AG04449 (cell line): ENCODE results near the gene ADAMTSL3.

ENCODE experiments used
- CTCF ChIA-PET: fragments of 350-600 bp; formaldehyde crosslinking; extraction: SDS; loops from one replicate; lab custom pipeline; 2021; ENCODE audit warnings: antibody characterized with exemption; lab: Yijun Ruan, JAX
- POLR2A ChIA-PET: fragments of 400-600, 350-600 bp; formaldehyde crosslinking; extraction: SDS; loops from one replicate; lab custom pipeline; 2020; ENCODE audit warnings: antibody characterized with exemption, inconsistent platforms; lab: Yijun Ruan, JAX
- DNase-seq: peaks from one replicate; pipeline ENCODE4 v3.0.0-alpha.2; 2010; ENCODE audit warnings: low read depth, low spot score
- H3K4me3 ChIP-seq: 2 replicates; pipeline ENCODE4 v1.5.1; 2011; ENCODE audit warnings: low read depth, mild to moderate bottlenecking, control low read depth, low read length
- TF ChIP-seq, protein P1 (sequence below): IDR thresholded peaks from one replicate; pipeline ENCODE4 v1.5.1; 2011; ENCODE audit warnings: mild to moderate bottlenecking, moderate library complexity, low read length, control low read depth, inconsistent platforms; ENCODE audit not compliant: insufficient read depth; ENCODE audit errors: missing control alignments

The ADAMTSL3 gene

DNA sequence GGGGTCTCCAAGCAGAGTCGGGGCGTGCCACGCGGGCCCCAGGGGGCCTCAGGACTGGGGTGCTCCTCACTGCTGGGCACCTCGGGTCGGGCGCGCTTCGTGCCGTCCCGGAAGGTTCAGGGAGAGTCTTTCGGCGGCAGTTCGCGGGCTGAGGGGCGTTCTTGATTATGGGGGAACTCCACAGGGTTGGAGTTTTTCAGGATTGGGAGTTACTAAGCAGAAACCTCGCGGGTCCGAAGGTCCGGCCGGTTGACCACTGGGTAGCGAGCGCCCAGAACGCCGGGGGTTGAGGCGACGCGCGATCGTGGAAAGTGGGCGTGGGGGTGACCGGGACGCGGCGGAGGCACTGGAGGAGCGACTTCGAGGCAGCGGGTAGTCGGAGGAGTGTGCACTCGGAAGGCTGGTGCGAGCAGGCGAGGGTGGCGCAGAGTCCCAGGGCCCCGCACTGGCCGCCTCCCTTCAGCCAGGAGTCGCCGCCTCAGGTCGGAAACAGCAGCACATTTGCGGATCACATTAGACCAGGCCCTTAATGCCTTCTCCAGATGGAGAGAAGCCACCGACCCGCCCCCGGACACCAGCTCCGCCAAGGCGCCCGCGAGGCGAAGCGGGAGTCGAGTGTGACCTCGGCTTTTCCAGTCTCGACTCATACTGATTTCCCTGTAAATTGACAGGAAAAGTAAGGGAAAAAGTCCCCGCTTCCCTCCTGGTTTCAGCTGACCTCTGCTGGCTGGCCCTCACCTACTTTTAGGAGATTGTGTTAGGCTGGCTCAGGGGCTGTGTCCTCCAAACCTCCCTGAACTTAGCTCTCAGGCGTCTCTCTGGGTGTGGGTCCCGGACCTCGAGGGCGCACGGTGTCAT lies 685 bp downstream of the ADAMTSL3 start:
- no peak for DNase-seq
- TF ChIP-seq, protein P1, sequence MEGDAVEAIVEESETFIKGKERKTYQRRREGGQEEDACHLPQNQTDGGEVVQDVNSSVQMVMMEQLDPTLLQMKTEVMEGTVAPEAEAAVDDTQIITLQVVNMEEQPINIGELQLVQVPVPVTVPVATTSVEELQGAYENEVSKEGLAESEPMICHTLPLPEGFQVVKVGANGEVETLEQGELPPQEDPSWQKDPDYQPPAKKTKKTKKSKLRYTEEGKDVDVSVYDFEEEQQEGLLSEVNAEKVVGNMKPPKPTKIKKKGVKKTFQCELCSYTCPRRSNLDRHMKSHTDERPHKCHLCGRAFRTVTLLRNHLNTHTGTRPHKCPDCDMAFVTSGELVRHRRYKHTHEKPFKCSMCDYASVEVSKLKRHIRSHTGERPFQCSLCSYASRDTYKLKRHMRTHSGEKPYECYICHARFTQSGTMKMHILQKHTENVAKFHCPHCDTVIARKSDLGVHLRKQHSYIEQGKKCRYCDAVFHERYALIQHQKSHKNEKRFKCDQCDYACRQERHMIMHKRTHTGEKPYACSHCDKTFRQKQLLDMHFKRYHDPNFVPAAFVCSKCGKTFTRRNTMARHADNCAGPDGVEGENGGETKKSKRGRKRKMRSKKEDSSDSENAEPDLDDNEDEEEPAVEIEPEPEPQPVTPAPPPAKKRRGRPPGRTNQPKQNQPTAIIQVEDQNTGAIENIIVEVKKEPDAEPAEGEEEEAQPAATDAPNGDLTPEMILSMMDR, result no peak
- ChIA-PET CTCF (no interaction called here), POLR2A (no interaction called here)
- no peak overlapping the region for H3K4me3 ChIP-seq

DNA sequence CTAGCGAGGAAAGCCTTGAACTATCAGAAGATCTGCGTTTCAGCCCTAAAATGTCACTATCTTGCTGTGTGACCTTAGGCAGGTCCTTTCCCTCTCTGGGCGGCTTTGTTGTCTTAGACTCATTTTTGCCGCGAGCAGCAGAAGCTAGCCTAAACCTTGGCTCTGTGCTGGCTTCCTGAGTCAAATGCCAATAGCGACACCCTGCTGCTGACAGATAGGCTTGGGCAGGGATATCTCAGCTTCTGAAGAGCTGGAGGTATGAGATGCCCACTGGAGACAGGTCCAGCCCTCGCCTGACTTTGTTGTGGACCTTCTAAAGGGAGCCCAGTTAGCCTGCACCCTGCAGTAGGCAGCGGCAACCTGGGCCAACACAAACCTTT lies 1.3 kb downstream of the ADAMTSL3 start:
- DNase-seq, result no peak
- ChIA-PET POLR2A (no interaction called here), CTCF (no interaction called here)

DNA sequence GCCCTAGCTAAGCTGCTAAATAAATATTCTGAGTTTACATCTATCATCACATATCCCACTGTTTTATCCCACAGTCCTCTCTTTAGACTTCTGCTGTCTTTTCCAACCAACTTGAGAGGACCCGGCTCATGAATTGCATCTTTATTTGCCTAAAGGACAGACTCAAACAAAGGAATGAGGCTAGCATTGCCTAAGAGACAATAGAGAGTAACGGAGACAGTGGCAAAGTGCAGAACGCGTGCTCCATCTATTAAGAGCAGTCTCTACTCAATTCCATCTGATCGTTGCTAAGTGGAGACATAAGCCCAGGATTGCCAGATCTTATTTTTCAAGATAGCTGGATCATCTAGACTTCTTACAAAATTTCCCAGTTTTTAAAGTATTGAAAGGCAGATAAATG lies 2.3 kb downstream of the ADAMTSL3 start:
- no peak overlapping the region for H3K4me3 ChIP-seq
- ChIA-PET POLR2A (no interaction called here), CTCF (no interaction called here)
- DNase-seq, result no peak
- TF ChIP-seq, protein P1, result no peak

More for the DNA sequence above, 1.3 kb downstream of the ADAMTSL3 start:
- TF ChIP-seq, protein P1, result no peak
- no peak overlapping the region for H3K4me3 ChIP-seq

DNA sequence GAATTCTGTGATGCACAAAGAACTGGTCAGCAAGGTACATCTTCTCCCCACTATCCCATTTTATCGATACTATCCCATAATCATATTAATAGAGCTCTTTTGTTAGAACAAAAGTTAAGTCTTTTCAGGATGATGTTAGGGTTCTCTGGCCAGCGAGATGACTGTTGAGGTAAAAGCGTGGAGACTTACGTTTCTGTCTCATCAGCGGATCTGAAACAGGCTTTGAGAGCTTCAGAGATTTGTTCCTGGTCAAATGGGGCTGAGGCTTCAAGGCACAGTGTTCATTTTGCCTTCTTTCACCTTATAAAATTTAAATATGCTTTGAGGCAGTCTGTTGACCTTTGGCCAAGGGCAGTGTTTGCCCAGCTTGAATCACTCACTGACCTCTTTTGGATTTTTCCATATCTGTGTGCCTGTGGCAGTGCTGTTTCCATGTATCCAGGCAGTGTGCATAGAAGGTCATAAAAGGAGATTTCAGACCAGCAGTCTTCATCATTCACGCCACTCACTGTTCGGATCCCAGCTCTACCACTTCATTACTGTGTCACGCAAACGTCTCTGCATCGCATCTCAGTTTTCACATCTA lies 3.1 kb downstream of the ADAMTSL3 start:
- POLR2A ChIA-PET, result no interaction called here
- TF ChIP-seq, protein P1, result no peak
- CTCF ChIA-PET, result interaction anchor here (1.5 kb wide), 1 partner anchor 11 kb away, joined by 3 read pairs; no protein-coding TSS in a partner anchor
- no peak overlapping the region for H3K4me3 ChIP-seq
- no peak for DNase-seq

DNA sequence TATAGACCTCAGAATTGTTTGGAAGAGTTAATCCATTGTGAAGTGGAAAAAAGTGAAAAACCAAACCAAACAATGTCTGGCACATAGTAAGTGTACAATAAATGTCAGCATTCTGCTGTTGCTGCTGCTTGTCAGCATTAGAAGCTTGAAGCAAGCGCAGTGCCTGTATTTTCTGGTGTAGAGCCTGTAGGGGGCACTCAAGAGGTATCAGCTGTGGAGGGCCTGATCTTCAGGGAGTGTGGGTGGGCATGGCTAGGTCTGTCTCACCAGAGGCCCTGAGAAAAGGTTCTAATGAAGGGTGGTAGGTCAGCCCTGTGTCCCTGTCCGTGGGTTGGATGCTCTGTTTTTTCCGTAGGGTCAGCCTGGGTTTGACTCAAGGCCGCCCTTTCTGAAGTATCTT lies 3.6 kb downstream of the ADAMTSL3 start:
- TF ChIP-seq, protein P1, result no peak
- no peak overlapping the region for H3K4me3 ChIP-seq
- CTCF ChIA-PET, result interaction anchor here (1.5 kb wide), 1 partner anchor 11 kb away, joined by 3 read pairs; no protein-coding TSS in a partner anchor
- POLR2A ChIA-PET, result no interaction called here
- no peak for DNase-seq
